GM12892 (cell line): ENCODE measurements around the gene CBFA2T2.
A peak's percentile ranks its signal among the peaks of the same experiment; 100 is the strongest.

Experiments
- DNase-seq: peaks from one replicate; pipeline ENCODE4 v3.0.0; 2011; ENCODE audit not compliant: insufficient read length
- FAIRE-seq: peaks from 2 replicates; lab custom pipeline; 2011; peaks lifted over from hg19 to GRCh38; lab: Jason Lieb, UNC
- POLR2A ChIP-seq: IDR thresholded peaks from 2 replicates; pipeline ENCODE4 v1.6.1; 2011; ENCODE audit warnings: low read depth, low read length, control low read depth
- POLR2AphosphoS5 ChIP-seq: IDR thresholded peaks from 2 replicates; pipeline ENCODE4 v1.6.1; 2011; ENCODE audit warnings: low read depth, low read length, control low read depth
- TAF1 ChIP-seq: IDR thresholded peaks from 2 replicates; pipeline ENCODE4 v1.6.1; 2011; ENCODE audit warnings: low read depth, mild to moderate bottlenecking, control low read depth, low read length, borderline replicate concordance

CBFA2T2 gene

GRCh38 chr20:33541797-33542196, 51.9 kb downstream of the CBFA2T2 start:
- no peak for TF ChIP-seq TAF1
- no peak for TF ChIP-seq POLR2A
- TF ChIP-seq POLR2AphosphoS5 = no peak
- no peak for DNase-seq
- FAIRE-seq = no peak

- FAIRE-seq (no peak), DNase-seq (no peak)
- TF ChIP-seq POLR2A (no peak), TAF1 (no peak)
Observed at GRCh38 chr20:33545763-33546162, 55.9 kb downstream of the CBFA2T2 start.

GRCh38 chr20:33549229-33549999, 59.5 kb downstream of the CBFA2T2 start:
- DNase-seq (no peak), FAIRE-seq (no peak)
- TF ChIP-seq POLR2AphosphoS5 (no peak), TAF1 (no peak), POLR2A (no peak)

- no peak for DNase-seq
- TF ChIP-seq TAF1 (no peak), POLR2AphosphoS5 (no peak), POLR2A (no peak)
- FAIRE-seq = no peak
Observed at GRCh38 chr20:33551778-33552177, 61.9 kb downstream of the CBFA2T2 start.

GRCh38 chr20:33552519-33552918, 62.6 kb downstream of the CBFA2T2 start:
- FAIRE-seq (no peak), DNase-seq (no peak)
- TF ChIP-seq TAF1 (no peak), POLR2AphosphoS5 (no peak), POLR2A (no peak)

GRCh38 chr20:33553516-33553915, 63.6 kb downstream of the CBFA2T2 start:
- FAIRE-seq = no peak
- TF ChIP-seq POLR2AphosphoS5 = no peak
- no peak for TF ChIP-seq POLR2A
- no peak for TF ChIP-seq TAF1
- no peak for DNase-seq

GRCh38 chr20:33554914-33555420, 65.1 kb downstream of the CBFA2T2 start:
- peak; percentile 33 for DNase-seq
- FAIRE-seq = peak; percentile 87
- TF ChIP-seq POLR2A (peak; percentile 59; the same call in 1 of the 2 replicates), TAF1 (no peak), POLR2AphosphoS5 (peak; percentile 46; the same call in 1 of the 2 replicates)

- no peak for FAIRE-seq
- TF ChIP-seq POLR2AphosphoS5 = no peak
- DNase-seq = no peak
Observed at GRCh38 chr20:33555755-33556154, 65.9 kb downstream of the CBFA2T2 start.

- TF ChIP-seq POLR2A (no peak), POLR2AphosphoS5 (no peak), TAF1 (no peak)
- no peak for FAIRE-seq
- DNase-seq = no peak
Observed at GRCh38 chr20:33556246-33556645, 66.3 kb downstream of the CBFA2T2 start.

- FAIRE-seq = no peak
- TF ChIP-seq POLR2A (no peak), POLR2AphosphoS5 (no peak), TAF1 (no peak)
Observed at GRCh38 chr20:33558348-33559144, 68.7 kb downstream of the CBFA2T2 start.

GRCh38 chr20:33559212-33559611, 69.3 kb downstream of the CBFA2T2 start:
- TF ChIP-seq TAF1 (no peak), POLR2A (no peak), POLR2AphosphoS5 (no peak)
- no peak for FAIRE-seq
- no peak for DNase-seq

More at GRCh38 chr20:33558348-33559144, 68.7 kb downstream of the CBFA2T2 start:
- no peak for DNase-seq
